Trophoblast cell (in vitro differentiated cells and primary cell): ENCODE results near the gene NPTX1.
"Not testable (repeated sequence)": the region's sequence is repeated elsewhere in the genome, so short reads cannot be mapped to it uniquely, and the experiment has no call there.

ENCODE experiments used
- DNase-seq, 2 donors: peaks; one replicate each; pipeline ENCODE4 v3.0.0-alpha.2; 2016
- H2AFZ ChIP-seq: 2 replicates; pipeline ENCODE4 v1.6.1; 2013; ENCODE audit warnings: low read length, moderate library complexity, mild to moderate bottlenecking; ENCODE audit not compliant: insufficient read depth, poor library complexity
- H2AK5ac ChIP-seq: 2 replicates; pipeline ENCODE4 v1.6.1; 2013; ENCODE audit warnings: mild to moderate bottlenecking, low read length
- H2BK120ac ChIP-seq: 2 replicates; pipeline ENCODE4 v1.6.1; 2013; ENCODE audit warnings: low read length, mild to moderate bottlenecking, moderate library complexity; ENCODE audit not compliant: insufficient read depth, poor library complexity
- H2BK12ac ChIP-seq: 2 replicates; pipeline ENCODE4 v1.6.1; 2013; ENCODE audit warnings: mild to moderate bottlenecking, low read length, moderate library complexity
- H2BK5ac ChIP-seq: 2 replicates; pipeline ENCODE4 v1.6.1; 2013; ENCODE audit warnings: low read length, low read depth, moderate library complexity, mild to moderate bottlenecking; ENCODE audit not compliant: poor library complexity
- H3K14ac ChIP-seq: 2 replicates; pipeline ENCODE4 v1.6.1; 2013; ENCODE audit warnings: mild to moderate bottlenecking, low read length
- H3K18ac ChIP-seq: 2 replicates; pipeline ENCODE4 v1.6.1; 2013; ENCODE audit warnings: mild to moderate bottlenecking, low read length
- H3K23ac ChIP-seq: 2 replicates; pipeline ENCODE4 v1.6.1; 2013; ENCODE audit warnings: low read length
- H3K27ac ChIP-seq: 2 replicates; pipeline ENCODE4 v1.5.1; 2013; ENCODE audit warnings: low read depth, mild to moderate bottlenecking, inconsistent platforms, low read length, moderate library complexity
- H3K27me3 ChIP-seq: 2 replicates; pipeline ENCODE4 v1.6.1; 2013; ENCODE audit warnings: inconsistent platforms, mild to moderate bottlenecking, low read length, moderate library complexity; ENCODE audit not compliant: insufficient read depth
- H3K36me3 ChIP-seq, 2 experiments: 1 replicate in 1 of 2; 2 replicates in 1 of 2; pipeline ENCODE4 v1.6.1; 2013; ENCODE audit warnings: low read length in 2 of 2, mild to moderate bottlenecking in 2 of 2, moderate library complexity in 1 of 2; ENCODE audit not compliant: insufficient read depth in 2 of 2, control insufficient read depth in 1 of 2
- H3K4ac ChIP-seq: 2 replicates; pipeline ENCODE4 v1.6.1; 2013; ENCODE audit warnings: low read depth, mild to moderate bottlenecking, low read length, moderate library complexity
- H3K4me1 ChIP-seq, 2 experiments: 1 replicate in 1 of 2; 2 replicates in 1 of 2; pipeline ENCODE4 v1.6.1; 2013; ENCODE audit warnings: low read length in 2 of 2, mild to moderate bottlenecking in 2 of 2, moderate library complexity in 1 of 2; ENCODE audit not compliant: insufficient read depth in 2 of 2, control insufficient read depth in 1 of 2
- H3K4me2 ChIP-seq: 2 replicates; pipeline ENCODE4 v1.6.1; 2013; ENCODE audit warnings: inconsistent platforms, mild to moderate bottlenecking, low read length, moderate library complexity
- H3K4me3 ChIP-seq: 2 replicates; pipeline ENCODE4 v1.5.1; 2013; ENCODE audit warnings: mild to moderate bottlenecking, low read depth, low read length, inconsistent platforms
- H3K79me1 ChIP-seq: one replicate; pipeline ENCODE4 v1.6.1; 2013; ENCODE audit warnings: low read length
- H3K79me2 ChIP-seq: 2 replicates; pipeline ENCODE4 v1.6.1; 2013; ENCODE audit warnings: low read length, mild to moderate bottlenecking; ENCODE audit not compliant: control insufficient read depth, insufficient read depth, poor library complexity
- H3K9ac ChIP-seq: 2 replicates; pipeline ENCODE4 v1.6.1; 2013; ENCODE audit warnings: mild to moderate bottlenecking, low read length
- H3K9me3 ChIP-seq: 2 replicates; pipeline ENCODE4 v1.6.1; 2013; ENCODE audit warnings: low read depth, mild to moderate bottlenecking, control low read depth, inconsistent platforms, low read length; ENCODE audit not compliant: insufficient read depth
- H4K12ac ChIP-seq: 2 replicates; pipeline ENCODE4 v1.6.1; 2013; ENCODE audit warnings: low read depth, mild to moderate bottlenecking, low read length, moderate library complexity
- H4K8ac ChIP-seq: 2 replicates; pipeline ENCODE4 v1.6.1; 2013; ENCODE audit warnings: low read depth, mild to moderate bottlenecking, low read length, moderate library complexity
- H4K91ac ChIP-seq: one replicate; pipeline ENCODE4 v1.6.1; 2013; ENCODE audit warnings: low read depth, mild to moderate bottlenecking, low read length, moderate library complexity
- WGBS: extraction: QIAGEN DNeasy Blood & Tissue Kit; methylation state at CpG from one replicate; pipeline ENCODE4 v1.1.7; 2013; ENCODE audit warnings: missing lambda C conversion rate; ENCODE audit not compliant: insufficient read length, insufficient coverage; ENCODE audit errors: extremely low coverage; 5-methylcytosine and 5-hydroxymethylcytosine counted together

NPTX1 gene

GRCh38 chr17:80507965-80508364 lies 31.6 kb upstream of the NPTX1 start:
- no peak overlapping the region for H4K8ac ChIP-seq
- H3K27me3 ChIP-seq = no peaks in the 10 kb centered on the region
- H2BK5ac ChIP-seq = no peak overlapping the region
- no peaks in the 10 kb centered on the region for H3K4me1 ChIP-seq
- no peak overlapping the region for H3K14ac ChIP-seq
- no peak overlapping the region for H4K12ac ChIP-seq
- H2AFZ ChIP-seq = no peak overlapping the region
- no peak overlapping the region for H2BK120ac ChIP-seq
- no peak overlapping the region for H4K91ac ChIP-seq
- no peak overlapping the region for H3K23ac ChIP-seq
- H3K4me3 ChIP-seq = no peak overlapping the region
- WGBS = no CpG with 5 or more reads among the region's 3 CpGs
- H3K9me3 ChIP-seq = peaks cover 4% of the 10 kb centered on the region
- H3K4me2 ChIP-seq = no peak overlapping the region
- H2AK5ac ChIP-seq = no peak overlapping the region
- no peak overlapping the region for H3K9ac ChIP-seq
- H3K79me2 ChIP-seq = no peaks in the 10 kb centered on the region
- no peak overlapping the region for H3K27ac ChIP-seq
- no peak overlapping the region for H3K18ac ChIP-seq
- no peak overlapping the region for H3K4ac ChIP-seq
- no peak for DNase-seq
- no peaks in the 10 kb centered on the region for H3K79me1 ChIP-seq
- H3K36me3 ChIP-seq = no peaks in the 10 kb centered on the region
- H2BK12ac ChIP-seq = no peak overlapping the region

DNA sequence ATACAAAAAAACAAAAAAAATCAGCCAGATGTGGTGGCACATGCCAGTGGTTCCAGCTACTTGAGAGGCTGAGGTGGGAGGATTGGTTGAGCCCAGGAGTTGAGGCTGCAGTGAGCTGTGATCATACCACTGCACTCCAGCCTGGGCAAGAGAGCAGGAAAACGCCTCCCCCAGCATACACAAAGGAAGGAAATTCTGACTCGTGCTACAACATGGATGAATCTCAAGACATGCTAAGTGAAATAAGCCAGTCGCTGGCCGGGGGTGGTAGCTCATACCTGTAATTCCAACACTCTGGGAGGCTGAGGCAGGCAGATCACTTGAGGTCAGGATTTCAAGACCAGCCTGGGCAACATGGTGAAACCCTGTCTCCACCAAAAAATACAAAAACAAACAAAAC lies 30.8 kb upstream of the NPTX1 start:
- H2AFZ ChIP-seq = not testable (repeated sequence)

DNA sequence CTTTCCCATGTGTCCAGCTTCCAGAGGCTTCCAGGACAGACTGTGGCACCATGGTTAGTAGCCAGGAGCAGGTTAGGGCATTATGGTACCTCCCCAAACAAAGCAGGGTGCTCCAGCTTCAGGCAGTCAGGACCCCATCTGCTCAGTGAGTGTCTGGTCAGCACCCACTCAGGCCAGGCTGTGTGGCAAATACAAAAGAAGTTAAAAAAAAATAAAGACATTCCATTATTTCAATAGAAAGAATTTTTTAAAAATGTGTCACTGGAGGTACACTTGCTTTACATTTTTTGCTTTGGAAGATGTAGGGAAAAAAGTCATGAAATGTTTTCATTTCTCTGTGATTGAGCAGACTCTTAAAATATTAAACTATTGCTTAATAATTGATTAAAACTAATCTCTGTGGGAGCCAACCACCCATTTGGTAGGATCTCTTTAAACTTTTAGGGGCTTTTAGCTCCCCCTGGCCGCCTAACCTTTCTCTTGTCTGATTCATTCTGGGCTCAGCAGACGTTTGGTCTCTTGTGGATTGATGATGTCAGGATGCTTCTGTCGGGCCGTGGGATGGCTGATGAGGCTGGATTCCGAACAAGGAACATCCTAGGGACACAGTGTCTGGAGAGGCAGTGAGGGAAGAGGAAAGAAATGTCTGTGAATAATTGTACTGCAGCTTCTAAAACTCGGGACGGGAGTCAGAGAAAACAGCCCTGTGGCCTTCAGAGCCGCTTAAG lies 28.4 kb upstream of the NPTX1 start:
- no peak overlapping the region for H4K8ac ChIP-seq
- no peaks in the 10 kb centered on the region for H3K27me3 ChIP-seq
- no peak overlapping the region for H3K9ac ChIP-seq
- no peak overlapping the region for H2BK5ac ChIP-seq
- no peak overlapping the region for H3K14ac ChIP-seq
- H2AK5ac ChIP-seq = no peak overlapping the region
- H3K79me2 ChIP-seq = no peaks in the 10 kb centered on the region
- no peak overlapping the region for H3K4me3 ChIP-seq
- no peak overlapping the region for H2BK120ac ChIP-seq
- no peaks in the 10 kb centered on the region for H3K36me3 ChIP-seq
- H4K91ac ChIP-seq = no peak overlapping the region
- no peak overlapping the region for H4K12ac ChIP-seq
- peak; percentile 14 to 36 for DNase-seq
- no peak overlapping the region for H3K4ac ChIP-seq
- WGBS = no CpG with 5 or more reads among the region's 8 CpGs
- H3K4me2 ChIP-seq = no peak overlapping the region
- no peaks in the 10 kb centered on the region for H3K9me3 ChIP-seq
- H3K79me1 ChIP-seq = no peaks in the 10 kb centered on the region
- no peak overlapping the region for H3K18ac ChIP-seq
- no peak overlapping the region for H3K23ac ChIP-seq
- H2AFZ ChIP-seq = no peak overlapping the region
- H3K4me1 ChIP-seq = peaks cover 0 to 2% of the 10 kb centered on the region in 2 experiments
- H3K27ac ChIP-seq = no peak overlapping the region
- H2BK12ac ChIP-seq = no peak overlapping the region

More for the DNA sequence above, 30.8 kb upstream of the NPTX1 start:
- not testable (repeated sequence) for H3K4me1 ChIP-seq, H3K23ac ChIP-seq, H3K9ac ChIP-seq, H2BK120ac ChIP-seq, H4K8ac ChIP-seq, H3K4me2 ChIP-seq, H3K14ac ChIP-seq, H3K27ac ChIP-seq, H2BK5ac ChIP-seq, H4K12ac ChIP-seq, H2BK12ac ChIP-seq, H3K4ac ChIP-seq, H3K18ac ChIP-seq, H3K4me3 ChIP-seq, H3K79me2 ChIP-seq, H3K27me3 ChIP-seq, H4K91ac ChIP-seq, H2AK5ac ChIP-seq, H3K36me3 ChIP-seq, H3K9me3 ChIP-seq, H3K79me1 ChIP-seq
- WGBS = no CpG with 5 or more reads among the region's 4 CpGs
- DNase-seq = peak in 1 of 2 donors; percentile 16

GRCh38 chr17:80503921-80504320 lies 27.5 kb upstream of the NPTX1 start:
- H3K4me3 ChIP-seq = no peak overlapping the region
- H3K4me1 ChIP-seq = peaks cover 0 to 2% of the 10 kb centered on the region in 2 experiments
- H3K9me3 ChIP-seq = no peaks in the 10 kb centered on the region
- no peak overlapping the region for H4K12ac ChIP-seq
- H3K4ac ChIP-seq = no peak overlapping the region
- no peak overlapping the region for H2BK12ac ChIP-seq
- no peak overlapping the region for H4K91ac ChIP-seq
- no peaks in the 10 kb centered on the region for H3K27me3 ChIP-seq
- no peak overlapping the region for H3K9ac ChIP-seq
- H3K79me1 ChIP-seq = no peaks in the 10 kb centered on the region
- no peak overlapping the region for H2AK5ac ChIP-seq
- H2BK5ac ChIP-seq = no peak overlapping the region
- no peak overlapping the region for H3K18ac ChIP-seq
- H2BK120ac ChIP-seq = no peak overlapping the region
- no peak overlapping the region for H4K8ac ChIP-seq
- no peak overlapping the region for H3K4me2 ChIP-seq
- H3K79me2 ChIP-seq = no peaks in the 10 kb centered on the region
- H2AFZ ChIP-seq = no peak overlapping the region
- H3K23ac ChIP-seq = no peak overlapping the region
- no peaks in the 10 kb centered on the region for H3K36me3 ChIP-seq
- DNase-seq = no peak
- H3K27ac ChIP-seq = no peak overlapping the region
- no peak overlapping the region for H3K14ac ChIP-seq
